Uterus (tissue), 2 donors: ENCODE results near the gene PI4KA.

Experiments used
- CTCF ChIP-seq, 4 experiments: fragments of 200-600 bp in 2 of 4; fragments of 450-650 bp in 2 of 4; sonication (generic) in 2 of 4; IDR thresholded peaks; one replicate each; pipeline ENCODE4 v1.5.1; 2016 to 2019; ENCODE audit warnings: antibody characterized with exemption in 4 of 4, mild to moderate bottlenecking in 2 of 4, moderate library complexity in 1 of 4
- POLR2A ChIP-seq, 2 donors: fragments of 450-650 bp; IDR thresholded peaks; one replicate each; pipeline ENCODE4 v1.6.1; 2016; ENCODE audit warnings: antibody characterized with exemption in 2 of 2, mild to moderate bottlenecking in 1 of 2, moderate library complexity in 1 of 2

GRCh38 chr22:20777420-20778177 lies 81.0 kb downstream of the PI4KA start:
- TF ChIP-seq CTCF (IDR thresholded peaks at IDR 0.05) (peak in 1 of 4 experiments; percentile 16), POLR2A (IDR thresholded peaks at IDR 0.05) (no peak)
